ENCODE results near the gene TNPO3.

TNPO3 gene

GRCh38 chr7:128928159-128928813, 126.6 kb downstream of the TNPO3 start:
- ATAC-seq (replicated peaks; ENCODE audit: extremely low read depth, poor library complexity, severe bottlenecking) (no peak), DNase-seq (ENCODE audit: low spot score in 2 of 2) (no peak)
- Mint-ChIP-seq H3K4me1 (peaks cover 9% of the 10 kb centered on the region), H3K4me3 (no peak overlapping the region), H3K27me3 (peaks cover 14% of the 10 kb centered on the region), H3K36me3 (ENCODE audit: insufficient read depth) (no peaks in the 10 kb centered on the region), H3K9me3 (no peaks in the 10 kb centered on the region), H3K27ac (ENCODE audit: low read depth) (no peak overlapping the region)

- Mint-ChIP-seq H3K9me3 (no peaks in the 10 kb centered on the region), H3K27me3 (peaks cover 20% of the 10 kb centered on the region), H3K4me1 (no peaks in the 10 kb centered on the region), H3K27ac (ENCODE audit: low read depth) (no peak overlapping the region), H3K4me3 (no peak overlapping the region), H3K36me3 (ENCODE audit: insufficient read depth) (no peaks in the 10 kb centered on the region)
- ATAC-seq (replicated peaks; ENCODE audit: extremely low read depth, poor library complexity, severe bottlenecking): no peak
- DNase-seq (ENCODE audit: low spot score in 2 of 2): no peak
These were observed 130.0 kb downstream of the TNPO3 start for GRCh38 chr7:128924707-128925588.

DNA sequence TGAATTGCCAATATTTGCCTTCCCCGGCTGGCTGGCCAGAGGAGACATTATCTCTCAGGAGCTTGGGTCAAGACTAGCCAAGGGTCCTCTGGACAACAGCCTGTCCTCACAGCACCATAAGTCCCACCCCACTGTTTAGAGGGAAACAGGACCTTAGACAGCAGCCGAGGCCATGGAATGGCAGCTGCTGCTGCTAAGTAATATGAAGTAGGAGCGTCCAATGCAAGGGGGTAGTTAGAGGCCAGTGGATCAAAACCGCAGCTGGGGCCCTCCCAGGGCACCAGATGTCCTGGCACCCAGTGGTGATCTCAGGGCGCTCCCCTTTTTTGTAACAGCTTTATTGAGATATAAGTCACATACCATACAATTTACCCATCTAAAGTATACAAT, 131.5 kb downstream of the TNPO3 start:
- Mint-ChIP-seq H3K27me3 (peaks cover 34% of the 10 kb centered on the region), H3K36me3 (ENCODE audit: insufficient read depth) (no peaks in the 10 kb centered on the region), H3K4me3 (no peak overlapping the region), H3K27ac (ENCODE audit: low read depth) (no peak overlapping the region), H3K9me3 (no peaks in the 10 kb centered on the region), H3K4me1 (no peaks in the 10 kb centered on the region)
- no peak for ATAC-seq (replicated peaks; ENCODE audit: extremely low read depth, poor library complexity, severe bottlenecking)
- no peak for DNase-seq (ENCODE audit: low spot score in 2 of 2)

DNA sequence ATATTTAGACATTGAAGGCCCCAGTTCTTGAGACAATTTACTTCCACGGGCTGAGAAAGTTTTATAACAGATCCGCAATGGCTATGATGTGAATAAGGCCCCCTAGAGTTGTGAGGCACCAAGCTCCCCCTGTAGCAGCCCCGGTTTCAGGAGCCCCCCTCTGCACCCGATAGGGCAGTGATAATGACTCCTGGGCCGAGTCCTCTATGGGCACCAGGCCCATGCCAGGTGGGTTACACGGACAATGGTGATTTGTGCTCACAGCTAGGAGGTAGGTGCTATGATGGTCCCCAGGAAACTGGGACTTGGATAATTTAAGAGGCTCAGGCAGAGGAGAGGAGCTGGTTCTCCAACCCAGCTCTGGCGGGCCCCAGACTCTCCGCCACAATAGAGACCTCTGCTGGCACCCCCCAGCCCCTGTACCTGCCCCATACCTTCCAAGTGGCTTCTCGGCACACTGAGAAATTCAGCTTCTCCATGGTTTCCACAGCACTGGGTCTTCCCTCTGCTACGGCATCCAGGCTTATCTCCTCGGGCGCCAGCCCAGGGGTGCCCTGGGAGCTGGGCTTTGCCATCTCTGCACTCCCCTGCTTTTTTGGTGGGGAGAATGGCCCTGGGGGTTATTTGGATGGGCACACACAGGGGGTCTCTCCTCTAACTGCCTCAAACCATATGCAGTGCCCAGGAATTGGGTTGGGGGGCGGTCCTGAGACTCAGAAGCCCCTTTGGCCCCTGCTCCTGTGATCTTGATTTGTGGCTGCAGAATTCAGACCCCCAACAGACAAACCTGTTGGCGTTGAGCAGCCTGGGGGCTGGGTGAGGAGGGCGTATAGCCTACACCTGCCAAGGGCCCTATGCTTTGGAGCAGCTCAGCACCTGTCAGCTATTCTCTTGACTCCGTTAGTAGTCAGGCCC, 132.2 kb downstream of the TNPO3 start:
- Mint-ChIP-seq H3K9me3 (no peaks in the 10 kb centered on the region), H3K4me3 (no peak overlapping the region), H3K27me3 (peaks cover 34% of the 10 kb centered on the region), H3K4me1 (no peaks in the 10 kb centered on the region), H3K27ac (ENCODE audit: low read depth) (no peak overlapping the region), H3K36me3 (ENCODE audit: insufficient read depth) (no peaks in the 10 kb centered on the region)
- no peak for ATAC-seq (replicated peaks; ENCODE audit: extremely low read depth, poor library complexity, severe bottlenecking)
- no peak for DNase-seq (ENCODE audit: low spot score in 2 of 2)

GRCh38 chr7:128921866-128922440, 133.0 kb downstream of the TNPO3 start:
- ATAC-seq (replicated peaks; ENCODE audit: extremely low read depth, poor library complexity, severe bottlenecking): no peak
- Mint-ChIP-seq H3K27ac (ENCODE audit: low read depth) (no peak overlapping the region), H3K36me3 (ENCODE audit: insufficient read depth) (no peaks in the 10 kb centered on the region), H3K4me3 (no peak overlapping the region), H3K9me3 (no peaks in the 10 kb centered on the region), H3K27me3 (peaks cover 39% of the 10 kb centered on the region), H3K4me1 (no peaks in the 10 kb centered on the region)
- DNase-seq (ENCODE audit: low spot score in 2 of 2): no peak

GRCh38 chr7:128920913-128921582, 133.9 kb downstream of the TNPO3 start:
- no peaks in the 10 kb centered on the region for H3K36me3 Mint-ChIP-seq (ENCODE audit: insufficient read depth)
- no peaks in the 10 kb centered on the region for H3K4me1 Mint-ChIP-seq
- no peak for ATAC-seq (replicated peaks; ENCODE audit: extremely low read depth, poor library complexity, severe bottlenecking)
- no peak for DNase-seq (ENCODE audit: low spot score in 2 of 2)
- peaks cover 46% of the 10 kb centered on the region for H3K27me3 Mint-ChIP-seq
- H3K9me3 Mint-ChIP-seq: no peaks in the 10 kb centered on the region
- H3K4me3 Mint-ChIP-seq: no peak overlapping the region
- no peak overlapping the region for H3K27ac Mint-ChIP-seq (ENCODE audit: low read depth)

- Mint-ChIP-seq H3K27me3 (peaks cover 54% of the 10 kb centered on the region), H3K4me1 (peaks cover 5% of the 10 kb centered on the region), H3K4me3 (no peak overlapping the region), H3K36me3 (ENCODE audit: insufficient read depth) (no peaks in the 10 kb centered on the region), H3K27ac (ENCODE audit: low read depth) (no peak overlapping the region), H3K9me3 (no peaks in the 10 kb centered on the region)
- no peak for DNase-seq (ENCODE audit: low spot score in 2 of 2)
- no peak for ATAC-seq (replicated peaks; ENCODE audit: extremely low read depth, poor library complexity, severe bottlenecking)
These were observed 134.8 kb downstream of the TNPO3 start for GRCh38 chr7:128919881-128920799.

- Mint-ChIP-seq H3K4me1 (peaks cover 6% of the 10 kb centered on the region), H3K4me3 (no peak overlapping the region), H3K9me3 (no peaks in the 10 kb centered on the region), H3K27ac (ENCODE audit: low read depth) (no peak overlapping the region), H3K27me3 (peaks cover 63% of the 10 kb centered on the region), H3K36me3 (ENCODE audit: insufficient read depth) (no peaks in the 10 kb centered on the region)
- no peak for ATAC-seq (replicated peaks; ENCODE audit: extremely low read depth, poor library complexity, severe bottlenecking)
- no peak for DNase-seq (ENCODE audit: low spot score in 2 of 2)
These were observed 135.7 kb downstream of the TNPO3 start for GRCh38 chr7:128919241-128919640.

DNA sequence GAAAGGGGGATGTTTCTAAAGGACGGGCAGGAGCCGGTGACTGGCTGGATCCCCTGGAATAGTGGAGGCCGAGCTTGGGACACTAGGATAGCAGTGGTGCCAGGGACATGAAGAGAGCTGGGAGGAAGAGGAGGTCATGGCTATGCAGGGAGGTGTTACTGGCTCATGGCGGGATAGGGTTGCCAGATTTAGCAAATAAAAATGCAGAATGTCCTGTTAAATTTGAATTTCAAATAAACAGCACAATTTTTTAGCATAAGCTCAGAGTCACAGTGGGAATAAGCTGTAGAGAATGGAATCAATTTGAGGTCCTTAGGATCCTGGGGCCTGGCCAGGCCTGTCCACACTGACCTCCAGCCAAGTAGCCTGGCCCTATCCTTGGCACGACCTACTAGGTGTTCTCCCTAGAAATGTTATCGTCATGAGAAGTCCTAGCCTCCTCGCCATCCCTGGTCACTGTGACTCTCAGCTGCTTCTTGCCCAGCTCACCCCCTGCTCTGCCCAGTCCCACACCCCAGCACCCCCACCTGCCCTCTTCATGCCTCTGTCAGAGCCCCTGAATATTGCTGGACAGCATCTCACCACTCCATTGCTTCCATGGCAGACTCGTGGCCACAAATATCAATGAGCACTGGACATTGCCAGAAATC, 136.8 kb downstream of the TNPO3 start:
- Mint-ChIP-seq H3K27ac (ENCODE audit: low read depth) (no peak overlapping the region), H3K27me3 (peaks cover 63% of the 10 kb centered on the region), H3K4me1 (peaks cover 6% of the 10 kb centered on the region), H3K36me3 (ENCODE audit: insufficient read depth) (no peaks in the 10 kb centered on the region), H3K4me3 (no peak overlapping the region), H3K9me3 (no peaks in the 10 kb centered on the region)
- DNase-seq (ENCODE audit: low spot score in 2 of 2) (no peak), ATAC-seq (replicated peaks; ENCODE audit: extremely low read depth, poor library complexity, severe bottlenecking) (no peak)

- H3K4me3 Mint-ChIP-seq: no peak overlapping the region
- ATAC-seq (replicated peaks; ENCODE audit: extremely low read depth, poor library complexity, severe bottlenecking) (no peak), DNase-seq (ENCODE audit: low spot score in 2 of 2) (no peak)
- peaks cover 6% of the 10 kb centered on the region for H3K4me1 Mint-ChIP-seq
- peaks cover 65% of the 10 kb centered on the region for H3K27me3 Mint-ChIP-seq
- H3K27ac Mint-ChIP-seq (ENCODE audit: low read depth): no peak overlapping the region
- H3K36me3 Mint-ChIP-seq (ENCODE audit: insufficient read depth): no peaks in the 10 kb centered on the region
- H3K9me3 Mint-ChIP-seq: no peaks in the 10 kb centered on the region
These were observed 137.8 kb downstream of the TNPO3 start for GRCh38 chr7:128917122-128917521.

- DNase-seq (ENCODE audit: low spot score in 2 of 2) (no peak), ATAC-seq (replicated peaks; ENCODE audit: extremely low read depth, poor library complexity, severe bottlenecking) (no peak)
- H3K9me3 Mint-ChIP-seq: no peaks in the 10 kb centered on the region
- H3K27me3 Mint-ChIP-seq: peaks cover 71% of the 10 kb centered on the region
- H3K4me3 Mint-ChIP-seq: no peak overlapping the region
- no peak overlapping the region for H3K27ac Mint-ChIP-seq (ENCODE audit: low read depth)
- H3K36me3 Mint-ChIP-seq (ENCODE audit: insufficient read depth): no peaks in the 10 kb centered on the region
- H3K4me1 Mint-ChIP-seq: peaks cover 6% of the 10 kb centered on the region
These were observed 138.3 kb downstream of the TNPO3 start for GRCh38 chr7:128916643-128916915.

Measured in central memory CD8-positive, alpha-beta T cell (primary cell).